Measurements from ENCODE around the gene CTSW. TPM values are rescaled to one million over a fixed set of nuclear protein-coding genes. Genes with fewer than 3 reads are reported as not detected.

The CTSW gene
- polyA plus RNA-seq, 2 of the 4 experiments (the other 2 are of a cell fraction), result not detected

GRCh38 chr11:65900125-65900898 lies 20.7 kb downstream of the CTSW start, which contains the start of gene FOSL1 (continued):
- TF ChIP-seq KDM5A (IDR thresholded peaks at IDR 0.05), result no peak
- no peak for TF ChIP-seq TFCP2L1 (CRISPR knock-in tag; IDR thresholded peaks at IDR 0.05)
- TF ChIP-seq, protein P1, sequence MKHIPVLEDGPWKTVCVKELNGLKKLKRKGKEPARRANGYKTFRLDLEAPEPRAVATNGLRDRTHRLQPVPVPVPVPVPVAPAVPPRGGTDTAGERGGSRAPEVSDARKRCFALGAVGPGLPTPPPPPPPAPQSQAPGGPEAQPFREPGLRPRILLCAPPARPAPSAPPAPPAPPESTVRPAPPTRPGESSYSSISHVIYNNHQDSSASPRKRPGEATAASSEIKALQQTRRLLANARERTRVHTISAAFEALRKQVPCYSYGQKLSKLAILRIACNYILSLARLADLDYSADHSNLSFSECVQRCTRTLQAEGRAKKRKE (CRISPR knock-in tag; IDR thresholded peaks at IDR 0.05; ENCODE audit: low read depth), result peak; percentile 59; the same call in 1 of the 2 replicates

DNA sequence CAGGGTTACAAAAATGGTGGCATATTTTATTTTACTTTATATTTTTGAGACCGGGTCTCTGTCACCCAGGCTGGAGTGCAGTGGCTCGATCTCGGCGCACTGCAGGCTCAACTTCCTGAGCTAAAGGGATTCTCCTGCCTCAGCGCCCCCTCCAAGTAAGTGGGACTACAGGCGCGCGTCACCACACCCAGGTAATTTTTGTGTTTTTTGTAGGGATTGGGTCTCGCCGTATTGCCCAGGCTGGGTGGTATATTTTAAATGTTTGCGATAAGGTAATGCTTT lies 21.2 kb downstream of the CTSW start:
- ATAC-seq (no peak), DNase-seq (ENCODE audit: low read depth in 1 of 2, low spot score in 1 of 2) (no peak), FAIRE-seq (no peak)
- WGBS (ENCODE audit: missing lambda C conversion rate), result 87% methylated on average over 11 of the region's 11 CpGs
- CTCF ChIA-PET, result interaction anchor here (1.0 to 31.6 kb wide), 7 partner anchors 7 to 189 kb away, joined by 3 to 618 read pairs (median 5); partner anchors contain the start of genes C11orf68, CCDC85B, DRAP1 and FIBP
- Histone ChIP-seq H3K4me2 (peak overlapping the region; percentile 90), H3K4me1 (peaks cover 59% of the 10 kb centered on the region), H3K9me3 (no peaks in the 10 kb centered on the region), H3K27ac (peak overlapping the region in 1 of 2 experiments; percentile 97; a peak in 3 of 6 replicates), H3K4me3 (peak overlapping the region; percentile 93; the same call in 2 of the 3 replicates)
- TF ChIP-seq KDM1A (IDR thresholded peaks at IDR 0.05; ENCODE audit: low read depth), result no peak
- TF ChIP-seq TP53 (CRISPR knock-in tag; IDR thresholded peaks at IDR 0.05), result peak; percentile 69; the same call in 1 of the 2 replicates
- POLR2A ChIA-PET, result interaction anchor here (0.7 to 5.7 kb wide), 10 partner anchors 8 to 49 kb away, joined by 3 to 43 read pairs (median 7); partner anchors contain the start of genes C11orf68, CCDC85B and FIBP

GRCh38 chr11:65903068-65903481 lies 23.4 kb downstream of the CTSW start:
- H3K27ac ChIP-seq, result peak overlapping the region; percentile 69 to 87
- no peaks in the 10 kb centered on the region for H3K9me3 ChIP-seq
- ATAC-seq (peak; percentile 47 to 57), FAIRE-seq (no peak), DNase-seq (ENCODE audit: low read depth in 1 of 2, low spot score in 1 of 2) (peak; percentile 85 to 90)
- POLR2A ChIA-PET, result interaction anchor here (0.6 to 5.7 kb wide), 4 partner anchors 12 to 15 kb away, joined by 3 to 43 read pairs (median 22); partner anchors contain the start of genes CCDC85B and FIBP
- TF ChIP-seq FOSB (CRISPR knock-in tag; IDR thresholded peaks at IDR 0.05) (peak; percentile 5; the same call in 1 of the 2 replicates), HOXB5 (CRISPR knock-in tag; IDR thresholded peaks at IDR 0.05) (no peak), HEYL (CRISPR knock-in tag; IDR thresholded peaks at IDR 0.05) (no peak), RFX5 (IDR thresholded peaks at IDR 0.05) (no peak), PBX3 (IDR thresholded peaks at IDR 0.05) (0 out of 2 replicates have a peak, but pooled peaks have one; percentile 34), CBX2 (IDR thresholded peaks at IDR 0.05; ENCODE audit: borderline replicate concordance, low read depth) (no peak), RAD21 (conservative IDR thresholded peaks at IDR 0.05 in 1 of 2, IDR thresholded peaks at IDR 0.05 in 1 of 2) (no peak), RCOR1 (IDR thresholded peaks at IDR 0.05; ENCODE audit: low read depth, low read length) (no peak), MAFK (IDR thresholded peaks at IDR 0.05; ENCODE audit: partially characterized antibody) (no peak), CEBPB (IDR thresholded peaks at IDR 0.05) (no peak), TFCP2L1 (CRISPR knock-in tag; IDR thresholded peaks at IDR 0.05) (no peak), GATA3 (IDR thresholded peaks at IDR 0.05; ENCODE audit: borderline replicate concordance) (peak; percentile 75; the same call in 1 of the 2 replicates), CBX8 (IDR thresholded peaks at IDR 0.05) (no peak), HES2 (IDR thresholded peaks at IDR 0.05) (no peak), E2F6 (IDR thresholded peaks at IDR 0.05; ENCODE audit: borderline replicate concordance, low read depth) (no peak), HDAC2 (IDR thresholded peaks at IDR 0.05) (no peak), EHF (CRISPR knock-in tag; IDR thresholded peaks at IDR 0.05) (0 out of 2 replicates have a peak, but pooled peaks have one; percentile 11), FOXS1 (CRISPR knock-in tag; IDR thresholded peaks at IDR 0.05) (peak; percentile 41; the same call in 1 of the 2 replicates), FOSL2 (IDR thresholded peaks at IDR 0.05) (no peak), FOSL2 (CRISPR knock-in tag; IDR thresholded peaks at IDR 0.05) (peak; percentile 83), JUN (IDR thresholded peaks at IDR 0.05) (peak; percentile 36 to 50; a peak in 2 of 5 replicates), EP300 (IDR thresholded peaks at IDR 0.05) (peak in 1 of 2 experiments; percentile 60; a peak in 1 of 5 replicates), JUNB (IDR thresholded peaks at IDR 0.05) (peak; percentile 45; the same call in 1 of the 2 replicates)
- TF ChIP-seq, protein P2, sequence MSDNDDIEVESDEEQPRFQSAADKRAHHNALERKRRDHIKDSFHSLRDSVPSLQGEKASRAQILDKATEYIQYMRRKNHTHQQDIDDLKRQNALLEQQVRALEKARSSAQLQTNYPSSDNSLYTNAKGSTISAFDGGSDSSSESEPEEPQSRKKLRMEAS (IDR thresholded peaks at IDR 0.05), result peak; percentile 37
- TF ChIP-seq, protein P1 (CRISPR knock-in tag; IDR thresholded peaks at IDR 0.05; ENCODE audit: low read depth), result peak; percentile 57; the same call in 1 of the 2 replicates
- peak overlapping the region; percentile 68 for H3K4me2 ChIP-seq
- peaks cover 39% of the 10 kb centered on the region for H3K4me1 ChIP-seq
- 4% methylated on average over 5 of the region's 5 CpGs for WGBS (ENCODE audit: missing lambda C conversion rate)
- CTCF ChIA-PET, result interaction anchor here (0.6 to 31.6 kb wide), 3 partner anchors 7 to 1090 kb away, joined by 4 to 618 read pairs (median 618); partner anchors contain the start of genes C11orf68, CCDC85B, DRAP1 and FIBP
- no peak overlapping the region for H3K4me3 ChIP-seq
